ENCODE results near the gene DNM3.
A peak's percentile ranks its signal among the peaks of the same experiment; 100 is the strongest.
"Not testable (repeated sequence)": the region's sequence is repeated elsewhere in the genome, so short reads cannot be mapped to it uniquely, and the experiment has no call there.

DNM3 gene

GRCh38 chr1:172363852-172364251, 522.6 kb downstream of the DNM3 start:
- DNase-seq (ENCODE audit: low read depth), result no peak

DNA sequence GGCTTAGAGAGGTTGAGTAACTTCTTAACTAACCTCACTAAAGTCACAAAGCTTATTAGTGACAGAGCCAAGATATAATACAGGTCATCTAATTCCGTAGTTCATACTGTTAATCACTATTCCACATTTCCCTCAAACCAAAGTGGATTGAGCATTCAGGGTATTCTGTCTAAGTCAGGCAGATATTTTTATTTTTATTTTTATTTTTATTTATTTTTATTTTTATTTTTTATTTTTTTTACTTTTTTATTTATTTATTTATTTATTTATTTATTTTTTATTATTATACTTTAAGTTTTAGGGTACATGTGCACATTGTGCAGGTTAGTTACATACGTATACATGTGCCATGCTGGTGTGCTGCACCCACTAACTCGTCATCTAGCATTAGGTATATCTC, 530.3 kb downstream of the DNM3 start:
- not testable (repeated sequence) for DNase-seq (ENCODE audit: low read depth)

GRCh38 chr1:172373864-172374263, 532.6 kb downstream of the DNM3 start:
- no peak for DNase-seq (ENCODE audit: low read depth)

DNA sequence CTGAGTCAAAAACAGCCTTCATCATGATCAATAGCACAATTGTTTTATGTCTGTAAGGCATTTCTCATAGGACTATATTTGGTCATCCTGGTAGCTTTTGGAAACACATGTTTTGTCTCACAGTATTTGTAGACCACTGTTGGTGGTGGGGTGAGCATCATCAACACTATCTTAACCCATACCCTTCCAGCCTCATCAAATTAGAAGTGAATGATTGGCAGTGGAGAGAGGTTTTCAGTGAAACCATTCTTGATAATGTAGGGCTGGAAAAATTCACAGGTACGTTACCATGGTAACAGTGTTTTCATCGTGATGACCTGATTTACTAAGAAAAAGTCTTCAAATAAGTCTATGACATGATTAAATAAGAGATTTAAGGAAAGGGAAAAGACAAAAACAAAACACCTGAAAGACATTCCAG, 533.9 kb downstream of the DNM3 start:
- no peak for DNase-seq (ENCODE audit: low read depth)

DNA sequence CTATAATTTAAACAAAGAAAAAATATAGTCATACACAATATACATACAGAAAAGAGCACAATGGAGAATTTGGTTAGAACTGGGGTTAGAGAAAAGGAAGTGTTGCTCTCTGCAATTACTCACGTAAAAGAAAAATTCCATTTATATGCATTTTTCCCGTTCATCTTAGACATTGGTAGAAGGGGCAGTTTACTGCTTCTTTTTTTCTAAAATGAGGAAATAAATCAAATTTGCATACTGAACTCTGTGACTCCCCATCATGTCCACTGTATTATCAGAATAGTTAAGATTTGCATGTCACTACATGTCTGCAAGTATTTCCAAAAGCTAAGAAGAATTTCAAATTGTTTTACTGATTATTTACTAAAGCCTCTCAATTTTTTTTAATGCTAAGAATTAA, 535.1 kb downstream of the DNM3 start:
- no peak for DNase-seq (ENCODE audit: low read depth)

DNA sequence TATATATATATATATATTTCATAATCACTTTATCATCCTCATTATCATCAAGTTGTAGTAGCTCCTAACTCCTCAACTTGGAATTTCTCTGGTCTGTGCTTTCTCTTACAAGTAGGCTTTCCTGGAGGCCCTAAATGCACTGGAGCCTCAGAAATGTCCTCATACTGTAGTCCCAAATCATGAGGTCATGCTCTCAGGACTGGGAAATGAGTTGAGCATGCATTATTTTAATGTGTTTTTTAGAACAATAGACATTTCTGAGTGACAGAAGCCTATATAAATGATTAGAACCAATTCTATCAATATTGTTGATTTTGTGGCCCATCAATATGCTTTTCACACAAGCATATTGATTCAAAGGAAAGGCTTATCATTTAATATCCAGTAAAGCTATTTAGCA, 536.3 kb downstream of the DNM3 start:
- no peak for DNase-seq (ENCODE audit: low read depth)

- DNase-seq (ENCODE audit: low read depth), result no peak
Measured at GRCh38 chr1:172378109-172378760, 536.9 kb downstream of the DNM3 start.

DNA sequence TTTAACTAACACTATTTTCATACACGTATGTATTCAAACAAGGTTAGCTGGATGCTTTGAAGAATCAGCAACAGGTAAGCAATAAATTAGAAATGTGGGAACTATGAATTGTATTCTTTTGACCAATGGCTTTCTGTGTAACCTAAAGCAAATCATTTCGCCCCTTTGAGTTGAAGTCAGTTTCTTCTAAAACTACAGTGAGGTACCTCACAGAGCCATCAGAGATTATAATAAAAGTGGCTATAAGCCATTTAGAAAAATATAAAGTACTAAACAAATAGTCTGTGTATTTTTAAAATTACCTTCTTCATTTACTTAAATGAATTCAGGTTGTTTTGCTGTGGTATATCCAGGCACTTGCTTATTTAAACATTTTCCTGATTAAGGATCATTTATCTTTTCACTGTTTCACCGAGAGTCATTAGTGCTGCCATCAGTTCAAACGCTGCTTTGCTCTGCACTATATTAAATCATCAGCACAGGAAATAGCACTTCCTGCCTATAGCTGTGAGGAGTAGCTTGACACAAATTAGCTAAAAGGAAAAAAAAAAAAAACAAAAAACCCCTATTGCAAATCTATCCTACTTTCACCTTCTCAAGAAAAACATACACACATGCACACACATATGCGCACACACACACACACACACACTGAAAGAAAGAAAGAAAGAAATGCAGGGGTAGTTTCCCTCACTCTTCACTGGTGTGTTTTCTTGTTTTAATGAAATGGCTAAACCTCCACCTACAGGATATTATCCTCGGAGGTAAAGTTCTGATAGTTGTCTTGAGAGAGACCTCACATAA, 539.3 kb downstream of the DNM3 start:
- peak; percentile 15 for DNase-seq (ENCODE audit: low read depth)

DNA sequence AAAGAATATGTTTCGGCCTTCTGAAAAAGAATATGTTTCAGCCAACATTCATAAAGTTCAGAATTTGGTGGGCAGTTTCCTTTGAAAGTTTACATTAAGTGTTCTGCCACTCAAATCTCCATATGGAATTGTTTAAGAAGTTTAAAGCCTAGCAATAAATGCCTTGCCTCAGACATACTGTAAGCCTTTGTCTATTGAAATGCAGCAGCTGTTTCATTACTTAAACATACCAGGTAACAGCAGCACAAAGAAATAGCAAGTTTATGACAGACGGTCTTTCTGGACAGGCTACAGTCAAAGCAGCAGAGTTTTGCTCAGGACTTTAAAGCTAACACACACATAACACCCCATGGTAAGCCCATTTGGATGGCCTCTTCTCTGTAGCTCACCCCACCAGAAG, 540.6 kb downstream of the DNM3 start:
- no peak for DNase-seq (ENCODE audit: low read depth)

- DNase-seq (ENCODE audit: low read depth), result no peak
Measured at GRCh38 chr1:172382406-172382805, 541.1 kb downstream of the DNM3 start.

GRCh38 chr1:172382990-172383389, 541.7 kb downstream of the DNM3 start:
- DNase-seq (ENCODE audit: low read depth), result no peak

- no peak for DNase-seq (ENCODE audit: low read depth)
Measured at GRCh38 chr1:172383536-172383935, 542.2 kb downstream of the DNM3 start.

GRCh38 chr1:172384656-172385055, 543.4 kb downstream of the DNM3 start:
- no peak for DNase-seq (ENCODE audit: low read depth)

GRCh38 chr1:172386046-172386445, 544.7 kb downstream of the DNM3 start:
- no peak for DNase-seq (ENCODE audit: low read depth)

GRCh38 chr1:172388490-172388889, 547.2 kb downstream of the DNM3 start:
- DNase-seq (ENCODE audit: low read depth), result no peak

DNA sequence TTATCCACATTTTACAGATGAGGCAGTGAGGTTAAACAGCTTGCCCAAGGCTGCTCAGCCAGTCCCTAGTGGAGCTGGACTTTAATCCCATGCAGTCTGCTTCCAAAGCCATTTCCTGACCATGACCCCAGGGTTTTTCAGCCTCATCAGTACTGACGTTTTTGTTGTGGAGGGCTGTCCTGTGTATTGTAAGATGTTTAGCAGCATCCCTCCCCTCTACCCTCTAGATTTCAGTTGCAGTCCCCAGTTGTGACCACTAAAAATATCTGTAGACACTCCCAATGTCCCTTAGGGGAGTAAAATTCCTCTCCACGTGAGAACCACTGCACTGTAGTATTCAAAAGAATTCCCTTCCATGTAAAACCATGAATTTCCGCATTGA, 549.0 kb downstream of the DNM3 start:
- DNase-seq (ENCODE audit: low read depth), result no peak

DNA sequence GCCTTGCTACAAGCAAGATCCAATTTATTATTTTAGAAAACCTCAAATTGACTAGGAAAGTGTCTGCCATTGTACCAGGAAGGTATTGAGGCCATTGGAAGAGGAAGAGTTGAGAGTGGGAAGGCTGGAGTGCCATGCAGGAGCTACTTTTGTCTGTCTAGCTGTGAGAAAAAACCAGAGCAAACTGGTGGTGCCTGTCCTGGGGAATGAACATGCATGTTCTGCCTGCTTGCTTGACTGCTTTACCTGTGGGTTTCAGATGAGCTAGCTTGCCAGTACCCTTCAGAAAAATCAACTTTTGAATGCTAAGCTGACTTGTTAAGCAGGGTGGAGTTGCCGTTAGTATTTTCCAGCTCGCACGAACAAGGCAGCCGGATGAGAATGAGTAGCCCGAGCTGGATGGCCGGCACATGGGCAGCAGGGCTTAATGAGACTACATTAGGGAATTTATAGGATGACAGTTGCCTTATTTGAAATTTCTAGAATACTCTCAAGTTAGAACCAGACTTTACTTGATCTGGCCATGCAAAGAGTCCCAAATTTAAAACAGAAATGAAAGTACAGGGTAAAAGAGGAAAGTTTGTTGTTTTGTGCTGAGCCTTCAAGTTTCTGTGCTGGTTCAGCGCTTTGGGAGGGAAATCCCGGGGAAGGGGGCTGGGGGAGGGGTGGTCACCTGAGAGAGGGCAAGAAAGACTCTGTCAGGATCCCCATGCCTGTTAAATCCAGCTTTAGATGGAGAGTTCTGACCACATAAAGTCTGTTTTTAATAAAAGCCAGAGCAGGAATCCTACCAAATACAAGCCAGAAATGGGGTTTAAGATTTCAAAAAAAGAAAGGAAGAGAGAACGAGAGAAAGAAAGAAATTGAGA, 549.6 kb downstream of the DNM3 start:
- DNase-seq (ENCODE audit: low read depth), result no peak

- no peak for DNase-seq (ENCODE audit: low read depth)
Measured at GRCh38 chr1:172391976-172392375, 550.7 kb downstream of the DNM3 start.

DNA sequence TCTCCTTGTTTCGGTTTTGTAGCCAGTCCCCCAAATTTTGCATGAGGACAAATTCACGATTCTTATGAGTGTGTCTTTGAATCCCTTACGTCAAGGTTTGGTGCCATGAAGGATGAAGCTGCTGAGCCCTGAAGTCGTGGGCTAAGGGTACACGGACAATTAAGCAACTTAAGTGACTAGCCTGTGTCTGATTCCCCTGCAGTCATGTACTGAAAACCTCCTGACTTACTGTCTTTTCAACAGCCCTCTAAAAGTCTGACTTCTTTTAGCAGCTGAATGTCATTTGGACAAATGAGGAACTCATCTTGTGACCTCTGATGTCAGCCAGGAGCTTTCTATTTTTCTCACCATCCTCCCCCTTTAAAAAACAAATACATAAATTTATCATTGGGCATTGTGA, 552.1 kb downstream of the DNM3 start:
- DNase-seq (ENCODE audit: low read depth), result no peak

DNA sequence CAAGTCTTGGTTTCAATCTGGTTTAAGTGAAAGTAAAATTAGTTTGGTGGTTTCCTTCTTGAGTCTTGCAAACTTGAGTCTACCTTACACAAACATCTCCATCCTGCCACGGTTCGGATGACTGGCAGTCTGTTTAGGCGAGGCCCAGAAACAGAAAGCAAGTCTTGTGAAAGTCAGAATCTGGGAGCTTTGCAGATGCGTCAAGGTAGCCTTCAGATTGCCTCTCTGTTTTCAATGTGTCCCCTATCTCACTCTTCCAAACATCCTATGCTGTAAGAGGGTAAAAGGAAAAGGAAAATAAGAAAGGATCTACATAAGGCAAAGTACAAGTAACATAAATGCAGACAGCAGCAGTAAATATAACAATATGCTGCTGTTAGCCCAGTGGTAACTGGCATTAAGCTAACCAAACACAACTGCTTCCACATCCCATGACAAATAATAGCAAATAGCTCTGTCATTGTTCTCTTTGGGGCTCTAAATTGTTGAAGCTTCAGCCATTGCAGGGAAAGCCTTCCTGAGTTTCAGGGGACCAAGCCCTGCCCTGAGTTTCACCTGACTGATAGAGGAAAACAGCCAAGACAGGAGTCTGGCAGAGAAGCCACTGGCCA, 552.9 kb downstream of the DNM3 start:
- peak; percentile 63 for DNase-seq (ENCODE audit: low read depth)

DNA sequence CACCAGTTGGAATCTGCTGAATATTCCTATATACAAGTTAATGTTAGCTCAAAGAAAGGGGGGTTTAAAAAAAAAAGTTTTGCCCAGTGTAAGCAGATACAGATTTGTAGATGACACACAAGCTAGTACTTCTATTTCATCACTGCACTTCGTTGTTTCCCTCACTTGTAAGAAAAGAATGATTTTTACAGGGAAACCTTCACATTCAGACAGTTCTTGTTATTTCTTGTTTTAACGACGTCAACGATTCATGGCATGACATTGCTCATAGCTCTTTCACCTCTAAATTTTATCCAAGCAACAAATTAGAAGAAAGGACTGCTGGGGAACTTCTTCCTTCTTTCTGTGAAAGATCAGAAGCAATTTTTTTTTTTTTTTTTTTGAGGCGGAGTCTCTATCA, 553.5 kb downstream of the DNM3 start:
- DNase-seq (ENCODE audit: low read depth), result no peak

DNA sequence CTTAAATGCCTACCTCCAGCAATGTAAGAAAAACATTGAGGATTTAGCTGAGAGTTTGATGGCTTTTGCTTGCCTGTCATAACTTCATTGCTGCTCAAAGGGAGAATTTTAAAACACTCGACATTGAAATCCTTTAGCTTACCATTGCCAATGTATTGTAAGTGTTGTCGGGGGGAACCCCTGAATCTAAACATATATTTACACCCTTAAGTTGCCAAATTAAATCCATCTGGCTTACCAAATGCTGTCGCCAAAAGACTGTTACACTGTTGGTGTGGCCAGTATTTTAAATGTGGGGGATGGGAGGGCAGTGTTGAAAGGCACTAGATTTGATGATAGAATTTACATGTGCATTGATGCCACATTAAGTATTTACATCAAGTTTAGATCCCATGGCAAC, 554.3 kb downstream of the DNM3 start:
- DNase-seq (ENCODE audit: low read depth), result no peak

All from activated T-cell treated with anti-CD3 and anti-CD28 coated beads for 24 hours (primary cell).